Measurements from ENCODE around the gene SNCB. TPM values are rescaled to one million over a fixed set of nuclear protein-coding genes. Genes with fewer than 3 reads are reported as not detected.

The SNCB gene
- total and polyA plus RNA-seq, 4 donors, result 0.02 TPM; not detected in 3

DNA sequence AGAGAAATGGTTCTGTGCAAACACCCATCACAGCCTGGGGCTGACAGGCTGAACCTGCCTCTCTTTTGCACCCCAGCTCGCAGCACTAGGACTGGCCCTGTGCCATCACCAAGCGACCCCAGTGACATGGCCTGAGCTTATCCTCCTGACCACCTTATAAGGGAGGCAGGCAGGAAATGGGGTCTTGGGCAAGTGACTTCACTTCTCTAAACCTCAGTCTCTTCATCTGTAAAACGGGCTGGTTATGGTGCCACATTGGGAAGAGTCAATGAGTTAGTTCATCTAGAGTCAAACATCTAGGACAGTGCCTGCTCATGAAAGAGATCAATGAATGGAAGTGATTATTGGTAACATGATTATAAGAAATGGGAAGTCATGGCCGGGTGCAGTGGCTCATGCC lies 6.2 kb downstream of the SNCB start:
- no peak overlapping the region for H3K27ac ChIP-seq (ENCODE audit: low read depth in 1 of 2, low read length in 1 of 2)
- DNase-seq, result no peak
- peaks cover 0 to 9% (median 0%) of the 10 kb centered on the region in 4 donors for H3K9me3 ChIP-seq (ENCODE audit: control insufficient read depth in 4 of 4, insufficient read depth in 3 of 4, low read length in 3 of 4)
- H3K4me3 ChIP-seq, result no peak overlapping the region
- H3K36me3 ChIP-seq (ENCODE audit: control insufficient read depth in 4 of 4, insufficient read depth in 4 of 4, low read length in 4 of 4), result no peaks in the 10 kb centered on the region
- no peak for TF ChIP-seq CTCF (IDR thresholded peaks at IDR 0.05; ENCODE audit: control extremely low read depth, extremely low read depth)
- H3K9ac ChIP-seq (ENCODE audit: insufficient read depth in 1 of 2, low read length in 2 of 2), result no peak overlapping the region
- peaks cover 0 to 9% (median 0%) of the 10 kb centered on the region in 5 donors for H3K4me1 ChIP-seq (ENCODE audit: control insufficient read depth in 5 of 5, insufficient read depth in 5 of 5, low read length in 5 of 5)
- no peak for ATAC-seq (ENCODE audit: insufficient read depth, low FRiP score)
- peaks cover 8 to 79% (median 58%) of the 10 kb centered on the region in 3 donors for H3K27me3 ChIP-seq (ENCODE audit: control insufficient read depth in 3 of 3, insufficient read depth in 3 of 3, low read length in 2 of 3)
- 73 to 74% methylated on average over 4 of the region's 4 CpGs for WGBS, 2 donors

- H3K4me3 ChIP-seq, result no peak overlapping the region
- H3K4me1 ChIP-seq (ENCODE audit: control insufficient read depth in 5 of 5, insufficient read depth in 5 of 5, low read length in 5 of 5), result peaks cover 0 to 9% (median 0%) of the 10 kb centered on the region in 5 donors
- peaks cover 11 to 75% (median 57%) of the 10 kb centered on the region in 3 donors for H3K27me3 ChIP-seq (ENCODE audit: control insufficient read depth in 3 of 3, insufficient read depth in 3 of 3, low read length in 2 of 3)
- H3K9me3 ChIP-seq (ENCODE audit: control insufficient read depth in 4 of 4, insufficient read depth in 3 of 4, low read length in 3 of 4), result peaks cover 0 to 12% (median 0%) of the 10 kb centered on the region in 4 donors
- no peak overlapping the region for H3K27ac ChIP-seq (ENCODE audit: low read depth in 1 of 2, low read length in 1 of 2)
- 57 to 61% methylated on average over 13 of the region's 13 CpGs for WGBS, 2 donors
- TF ChIP-seq CTCF (IDR thresholded peaks at IDR 0.05; ENCODE audit: control extremely low read depth, extremely low read depth), result no peak
- DNase-seq (no peak), ATAC-seq (ENCODE audit: insufficient read depth, low FRiP score) (no peak)
- no peak overlapping the region for H3K9ac ChIP-seq (ENCODE audit: insufficient read depth in 1 of 2, low read length in 2 of 2)
- no peaks in the 10 kb centered on the region for H3K36me3 ChIP-seq (ENCODE audit: control insufficient read depth in 4 of 4, insufficient read depth in 4 of 4, low read length in 4 of 4)
Observed at GRCh38 chr5:176621661-176622079, 8.7 kb downstream of the SNCB start.

- no peak for TF ChIP-seq CTCF (IDR thresholded peaks at IDR 0.05; ENCODE audit: control extremely low read depth, extremely low read depth)
- H3K36me3 ChIP-seq (ENCODE audit: control insufficient read depth in 4 of 4, insufficient read depth in 4 of 4, low read length in 4 of 4), result no peaks in the 10 kb centered on the region
- 5 to 6% methylated on average over 31 to 32 of the region's 32 CpGs for WGBS, 2 donors
- no peak overlapping the region for H3K27ac ChIP-seq (ENCODE audit: low read depth in 1 of 2, low read length in 1 of 2)
- H3K4me3 ChIP-seq, result no peak overlapping the region
- no peak for DNase-seq
- peaks cover 0 to 10% (median 0%) of the 10 kb centered on the region in 4 donors for H3K9me3 ChIP-seq (ENCODE audit: control insufficient read depth in 4 of 4, insufficient read depth in 3 of 4, low read length in 3 of 4)
- H3K9ac ChIP-seq (ENCODE audit: insufficient read depth in 1 of 2, low read length in 2 of 2), result no peak overlapping the region
- peaks cover 7 to 72% (median 50%) of the 10 kb centered on the region in 3 donors for H3K27me3 ChIP-seq (ENCODE audit: control insufficient read depth in 3 of 3, insufficient read depth in 3 of 3, low read length in 2 of 3)
- peaks cover 0 to 9% (median 0%) of the 10 kb centered on the region in 5 donors for H3K4me1 ChIP-seq (ENCODE audit: control insufficient read depth in 5 of 5, insufficient read depth in 5 of 5, low read length in 5 of 5)
- no peak for ATAC-seq (ENCODE audit: insufficient read depth, low FRiP score)
Observed at GRCh38 chr5:176620333-176620981, 9.9 kb downstream of the SNCB start.
